HepG2 (cell line): Measurements from ENCODE around the gene DNLZ.

ENCODE experiments used
- ARID4A ChIP-seq: sonication (generic); formaldehyde crosslinking; IDR thresholded peaks from 2 replicates; pipeline ENCODE4 v1.5.0; 2020; ENCODE audit warnings: mild to moderate bottlenecking, missing genetic modification reagents, borderline replicate concordance
- EZH2 ChIP-seq: conservative IDR thresholded peaks from 2 replicates; pipeline ENCODE4 v1.6.1; 2012; ENCODE audit warnings: mild to moderate bottlenecking, low read depth, low read length, moderate library complexity
- SNRNP70 ChIP-seq: fragments of 200-400 bp; formaldehyde crosslinking; IDR thresholded peaks from 2 replicates; pipeline ENCODE4 v1.6.1; 2017; ENCODE audit warnings: mild to moderate bottlenecking, low read depth, low read length, moderate library complexity
- TARDBP ChIP-seq: sonication (generic); formaldehyde crosslinking; IDR thresholded peaks from 2 replicates; pipeline ENCODE4 v1.8.0; 2022; ENCODE audit warnings: mild to moderate bottlenecking, missing genetic modification reagents
- ZNF292 ChIP-seq: sonication (generic); formaldehyde crosslinking; IDR thresholded peaks from 2 replicates; pipeline ENCODE4 v1.8.1; 2022; ENCODE audit warnings: mild to moderate bottlenecking, low read depth, missing genetic modification reagents, borderline replicate concordance
- ZNF577 ChIP-seq: sonication (generic); formaldehyde crosslinking; IDR thresholded peaks from 2 replicates; pipeline ENCODE4 v1.4.0; 2020; ENCODE audit warnings: mild to moderate bottlenecking, low read depth, missing genetic modification reagents, borderline replicate concordance
- ZNF850 ChIP-seq: sonication (generic); formaldehyde crosslinking; conservative IDR thresholded peaks from 2 replicates; pipeline ENCODE4 v1.9.0; 2021; ENCODE audit warnings: mild to moderate bottlenecking, missing genetic modification reagents

DNA sequence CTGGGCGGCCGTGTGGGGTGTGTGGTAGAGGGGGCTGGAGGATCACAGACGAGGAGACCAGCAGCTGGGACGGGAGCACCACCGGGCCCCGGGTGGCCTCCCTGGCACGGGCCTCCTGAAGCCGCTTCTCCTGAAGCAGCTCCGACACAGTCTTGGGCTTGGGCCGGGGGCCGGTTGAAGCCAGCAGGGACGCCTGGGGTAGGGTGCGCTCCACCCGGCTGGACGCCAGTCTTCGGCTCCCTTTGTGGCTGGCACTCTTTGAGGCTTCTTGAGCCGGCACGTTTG lies 15.4 kb upstream of the DNLZ start:
- TF ChIP-seq ARID4A (CRISPR knock-in tag) (no peak), TARDBP (no peak), SNRNP70 (no peak), ZNF577 (CRISPR knock-in tag) (no peak), ZNF850 (CRISPR knock-in tag) (no peak), EZH2 (no peak), ZNF292 (CRISPR knock-in tag) (no peak)
